Nephron progenitor cell (in vitro differentiated cells): ENCODE results near the gene ABR.
A peak's percentile ranks its signal among the peaks of the same experiment; 100 is the strongest.

ENCODE experiments used
- DNase-seq: peaks from one replicate; pipeline ENCODE4 v3.0.0; 2021
- H3K27ac Mint-ChIP-seq: 2 replicates; pipeline ENCODE4 v1.8.0; 2021; ENCODE audit warnings: mild to moderate bottlenecking, moderate library complexity, mixed read lengths
- H3K27me3 Mint-ChIP-seq: 2 replicates; pipeline ENCODE4 v1.8.0; 2021; ENCODE audit warnings: mild to moderate bottlenecking, low read depth, mixed read lengths; ENCODE audit not compliant: poor library complexity
- H3K36me3 Mint-ChIP-seq: 2 replicates; pipeline ENCODE4 v1.8.0; 2021; ENCODE audit warnings: low read depth, mixed read lengths
- H3K4me1 Mint-ChIP-seq: 2 replicates; pipeline ENCODE4 v1.8.0; 2021; ENCODE audit warnings: mixed read lengths
- H3K4me3 Mint-ChIP-seq: 2 replicates; pipeline ENCODE4 v1.8.0; 2021; ENCODE audit warnings: mild to moderate bottlenecking, moderate library complexity, mixed read lengths
- H3K9me3 Mint-ChIP-seq: 2 replicates; pipeline ENCODE4 v1.8.0; 2021; ENCODE audit warnings: mild to moderate bottlenecking, moderate library complexity, mixed read lengths
- CTCF ChIP-seq: fragments of 200-600 bp; sonication (generic); IDR thresholded peaks from 2 replicates; pipeline ENCODE4 v1.5.0; 2021; ENCODE audit warnings: antibody characterized with exemption

The ABR gene

GRCh38 chr17:1226308-1226707, 46.5 kb upstream of the ABR start:
- Mint-ChIP-seq H3K27me3 (peaks cover 71% of the 10 kb centered on the region), H3K9me3 (peaks cover 4% of the 10 kb centered on the region), H3K36me3 (no peaks in the 10 kb centered on the region), H3K4me3 (no peak overlapping the region), H3K27ac (no peak overlapping the region), H3K4me1 (peaks cover 37% of the 10 kb centered on the region)
- no peak for TF ChIP-seq CTCF
- no peak for DNase-seq

- H3K4me1 Mint-ChIP-seq = peaks cover 30% of the 10 kb centered on the region
- no peaks in the 10 kb centered on the region for H3K36me3 Mint-ChIP-seq
- H3K9me3 Mint-ChIP-seq = no peaks in the 10 kb centered on the region
- H3K27ac Mint-ChIP-seq = no peak overlapping the region
- H3K4me3 Mint-ChIP-seq = no peak overlapping the region
- TF ChIP-seq CTCF = no peak
- no peak for DNase-seq
- H3K27me3 Mint-ChIP-seq = peaks cover 63% of the 10 kb centered on the region
Observed at GRCh38 chr17:1224330-1224729, 44.5 kb upstream of the ABR start.

- H3K4me1 Mint-ChIP-seq = peaks cover 30% of the 10 kb centered on the region
- peaks cover 63% of the 10 kb centered on the region for H3K27me3 Mint-ChIP-seq
- H3K4me3 Mint-ChIP-seq = no peak overlapping the region
- no peaks in the 10 kb centered on the region for H3K36me3 Mint-ChIP-seq
- no peaks in the 10 kb centered on the region for H3K9me3 Mint-ChIP-seq
- H3K27ac Mint-ChIP-seq = peak overlapping the region; percentile 91
- TF ChIP-seq CTCF = no peak
- DNase-seq = no peak
Observed at GRCh38 chr17:1223662-1224061, 43.9 kb upstream of the ABR start.

GRCh38 chr17:1222321-1222720, 42.5 kb upstream of the ABR start:
- H3K4me3 Mint-ChIP-seq = no peak overlapping the region
- no peak for DNase-seq
- H3K36me3 Mint-ChIP-seq = no peaks in the 10 kb centered on the region
- peaks cover 49% of the 10 kb centered on the region for H3K27me3 Mint-ChIP-seq
- no peak overlapping the region for H3K27ac Mint-ChIP-seq
- peaks cover 20% of the 10 kb centered on the region for H3K4me1 Mint-ChIP-seq
- TF ChIP-seq CTCF = no peak
- no peaks in the 10 kb centered on the region for H3K9me3 Mint-ChIP-seq

- Mint-ChIP-seq H3K4me1 (peaks cover 26% of the 10 kb centered on the region), H3K4me3 (no peak overlapping the region), H3K27me3 (peaks cover 40% of the 10 kb centered on the region), H3K27ac (no peak overlapping the region), H3K36me3 (no peaks in the 10 kb centered on the region), H3K9me3 (no peaks in the 10 kb centered on the region)
- no peak for TF ChIP-seq CTCF
- DNase-seq = no peak
Observed at GRCh38 chr17:1221209-1221608, 41.4 kb upstream of the ABR start.

- Mint-ChIP-seq H3K36me3 (no peaks in the 10 kb centered on the region), H3K27me3 (peaks cover 31% of the 10 kb centered on the region), H3K9me3 (peaks cover 6% of the 10 kb centered on the region), H3K4me3 (no peak overlapping the region), H3K4me1 (peaks cover 31% of the 10 kb centered on the region), H3K27ac (no peak overlapping the region)
- no peak for DNase-seq
- TF ChIP-seq CTCF = no peak
Observed at GRCh38 chr17:1220346-1220745, 40.6 kb upstream of the ABR start.
